HG03571 (cell line): Measurements from ENCODE around the gene TBC1D8.
"Not testable (repeated sequence)": the region's sequence is repeated elsewhere in the genome, so short reads cannot be mapped to it uniquely, and the experiment has no call there.

Source experiments
- ATAC-seq: cut with Tn5 transposase; IDR thresholded peaks from one replicate; pipeline ENCODE4 v1.9.1; 2021; ENCODE audit not compliant: unreplicated experiment

Gene TBC1D8

DNA sequence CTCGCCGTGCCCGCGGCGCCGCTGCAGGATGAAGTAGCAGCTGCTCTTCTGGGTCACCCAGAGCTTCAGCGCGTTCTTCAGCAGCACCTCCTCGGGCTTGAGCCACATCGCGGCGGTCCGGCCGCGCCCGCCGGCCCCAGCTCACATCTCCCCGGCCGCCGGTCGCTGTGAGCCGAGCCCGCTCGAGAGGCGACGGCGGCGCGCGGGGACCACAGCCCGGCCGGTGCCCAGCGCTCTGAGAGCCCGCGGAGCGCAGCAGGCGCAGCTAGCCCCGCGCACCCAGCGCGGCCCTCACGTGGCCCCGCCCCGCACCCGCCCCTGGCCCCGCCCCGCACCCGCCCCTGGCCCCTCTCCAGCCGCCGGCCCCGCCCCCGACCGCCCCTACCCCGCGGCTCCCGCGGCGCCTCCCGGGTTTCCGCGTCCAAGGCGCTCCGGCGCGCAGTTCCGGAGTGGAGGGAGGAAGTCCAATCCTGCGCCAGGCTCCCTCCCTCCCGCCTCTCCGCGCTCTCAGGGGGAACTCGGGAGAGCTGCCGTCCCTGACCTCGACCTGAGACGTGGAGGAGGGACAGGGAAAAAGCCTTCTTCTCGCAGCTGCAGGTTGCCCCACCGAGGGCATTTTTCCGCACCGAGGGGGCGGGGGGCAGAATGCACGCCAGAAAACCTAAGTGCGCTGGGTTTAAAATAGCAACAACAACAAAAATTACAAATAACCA, at the start of gene TBC1D8:
Gene TBC1D8 (minus strand): TSS at position 237 of the 713 bp plus-strand sequence. CDS start 129 bp downstream, at position 108.
- ATAC-seq, result peak; percentile 74

GRCh38 chr2:101200676-101201075, 49.5 kb upstream of the TBC1D8 start:
- no peak for ATAC-seq

GRCh38 chr2:101199251-101199791, 48.1 kb upstream of the TBC1D8 start:
- ATAC-seq, result no peak

- ATAC-seq, result no peak
These were observed 46.6 kb upstream of the TBC1D8 start for GRCh38 chr2:101197814-101198213.

- no peak for ATAC-seq
These were observed 46.1 kb upstream of the TBC1D8 start for GRCh38 chr2:101197215-101197745.

DNA sequence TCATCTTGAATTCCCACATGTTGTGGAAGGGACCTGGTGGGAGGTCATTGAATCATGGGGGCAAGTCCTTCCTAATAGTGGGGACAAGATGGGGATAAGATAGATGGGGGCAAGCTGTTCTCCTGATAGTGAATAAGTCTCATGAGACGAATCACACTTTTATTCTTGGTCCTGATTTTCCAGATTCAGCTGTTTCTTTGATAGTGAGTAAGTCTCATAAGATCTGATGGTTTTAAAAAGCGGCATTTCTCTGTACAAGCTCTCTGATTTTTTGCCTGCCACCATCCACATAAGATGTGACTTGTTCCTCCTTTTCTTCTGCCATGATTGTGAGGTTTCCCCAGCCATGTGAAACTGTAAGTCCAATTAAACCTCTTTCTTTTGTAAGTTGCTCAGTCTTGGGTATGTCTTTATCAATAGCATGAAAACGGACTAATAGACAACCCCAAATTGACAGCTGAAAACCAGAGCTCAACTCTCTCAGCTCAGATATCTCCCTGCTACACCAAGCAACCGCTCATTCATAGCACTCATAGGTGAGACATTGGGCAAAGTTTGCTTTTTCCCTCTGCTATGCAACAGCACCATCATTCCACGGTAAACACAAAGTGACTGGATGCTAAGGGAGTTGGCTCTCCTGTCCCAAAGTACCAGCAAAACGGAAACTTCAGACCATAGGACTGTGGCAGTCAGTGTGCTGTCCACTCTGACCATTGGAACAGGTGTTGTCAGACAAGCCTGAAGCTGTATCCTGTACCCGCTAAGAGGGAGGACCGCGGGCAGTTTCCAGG, 44.9 kb upstream of the TBC1D8 start:
- ATAC-seq, result no peak

GRCh38 chr2:101193033-101193626, 41.9 kb upstream of the TBC1D8 start:
- no peak for ATAC-seq

- ATAC-seq, result no peak
These were observed 39.8 kb upstream of the TBC1D8 start for GRCh38 chr2:101190747-101191516.

GRCh38 chr2:101188683-101189405, 37.7 kb upstream of the TBC1D8 start:
- no peak for ATAC-seq

DNA sequence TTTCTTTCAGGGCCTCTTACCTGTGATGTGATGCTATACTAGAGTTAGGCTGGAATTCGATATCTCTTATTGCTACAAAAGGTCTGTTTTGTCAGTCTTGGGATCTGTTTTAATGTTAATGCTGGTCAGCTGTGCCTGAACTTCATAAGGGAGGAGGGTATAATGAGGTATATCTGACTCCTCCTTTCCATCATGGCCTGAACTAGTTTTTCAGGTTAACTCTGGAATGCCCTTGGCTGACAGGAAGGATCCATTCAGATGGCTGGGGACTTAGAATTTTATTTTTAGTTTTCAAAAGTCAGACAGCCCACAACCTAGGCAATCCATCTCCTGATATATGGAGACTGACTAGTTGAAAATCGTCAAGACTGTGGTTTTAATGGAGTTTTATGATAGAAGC, 35.9 kb upstream of the TBC1D8 start:
- ATAC-seq, result no peak

DNA sequence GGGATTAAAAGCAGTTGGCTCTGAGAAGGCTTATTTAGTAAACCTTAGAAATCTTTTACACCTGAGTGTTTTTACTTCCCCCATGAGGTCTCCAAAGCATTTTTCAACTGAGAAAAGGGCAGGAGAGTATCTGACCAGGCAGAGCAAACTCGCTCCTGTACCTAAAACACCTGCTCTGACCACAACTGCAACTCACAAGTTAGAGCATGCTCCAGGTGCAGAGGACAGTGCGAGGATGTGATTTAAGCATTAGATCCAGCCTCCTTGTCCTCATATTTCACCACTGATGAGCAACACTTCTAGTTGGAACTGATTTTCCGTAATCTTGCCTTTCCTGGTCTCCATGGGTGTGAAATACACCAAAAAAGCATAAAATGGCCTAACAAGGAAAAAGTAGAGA, 34.5 kb upstream of the TBC1D8 start:
- no peak for ATAC-seq

DNA sequence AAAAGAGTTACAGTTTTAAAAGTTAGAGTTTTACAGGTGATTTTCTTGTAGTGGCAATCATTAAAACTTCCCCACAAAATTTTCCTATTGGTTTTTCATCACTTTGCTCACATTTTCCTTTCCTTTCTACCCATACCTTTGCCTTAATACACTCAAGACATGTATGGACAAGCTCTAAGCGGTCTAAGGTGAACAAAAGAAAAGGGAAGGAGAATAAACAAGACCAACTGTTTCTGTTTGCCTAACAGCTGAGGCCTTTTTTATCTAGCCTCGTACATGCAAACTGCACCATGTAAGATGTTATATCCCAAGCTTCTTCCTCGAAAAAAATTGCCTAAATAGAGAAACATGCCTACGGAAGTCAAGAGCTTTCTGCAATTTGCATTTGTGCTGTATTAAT, 33.9 kb upstream of the TBC1D8 start:
- no peak for ATAC-seq

DNA sequence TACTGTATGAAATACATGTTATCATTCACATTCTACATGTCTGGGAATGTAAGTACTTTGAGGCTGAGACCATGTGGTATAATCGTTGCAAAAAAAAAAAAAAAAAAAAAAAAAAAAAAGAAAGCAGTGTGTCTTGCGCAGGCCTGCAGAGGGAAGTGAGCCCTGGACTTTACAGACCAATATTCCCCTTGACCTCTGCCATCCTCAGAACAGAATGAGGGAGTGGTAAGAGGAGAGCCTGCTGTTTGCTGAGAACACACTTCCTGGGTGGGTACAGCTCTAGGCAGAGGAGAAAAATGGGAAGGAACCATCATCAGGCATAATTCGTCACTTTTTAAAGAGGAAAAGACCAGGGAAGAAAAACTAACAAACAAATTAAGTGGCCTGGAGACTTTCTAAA, 28.8 kb upstream of the TBC1D8 start:
- no peak for ATAC-seq

GRCh38 chr2:101176803-101177202, 25.6 kb upstream of the TBC1D8 start:
- ATAC-seq, result no peak

DNA sequence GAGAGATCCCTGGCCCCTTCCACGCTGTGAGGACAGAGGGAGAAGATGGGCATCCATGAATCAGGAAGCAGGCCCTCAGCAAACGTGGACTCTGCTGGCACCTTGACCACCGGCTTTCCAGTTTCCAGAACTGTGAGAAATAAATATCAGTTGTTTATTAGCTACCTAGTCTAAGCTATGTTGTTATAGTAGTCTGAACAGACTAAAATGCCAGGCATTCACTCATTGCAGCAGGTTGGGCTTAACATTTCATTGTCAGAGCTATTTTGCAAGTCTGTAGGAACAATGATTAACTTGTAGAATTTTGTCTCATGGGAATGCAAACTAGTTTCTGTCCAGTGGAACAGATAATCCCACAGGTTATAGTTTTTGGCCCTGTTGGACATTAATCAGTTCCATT, 24.8 kb upstream of the TBC1D8 start:
- ATAC-seq, result no peak

DNA sequence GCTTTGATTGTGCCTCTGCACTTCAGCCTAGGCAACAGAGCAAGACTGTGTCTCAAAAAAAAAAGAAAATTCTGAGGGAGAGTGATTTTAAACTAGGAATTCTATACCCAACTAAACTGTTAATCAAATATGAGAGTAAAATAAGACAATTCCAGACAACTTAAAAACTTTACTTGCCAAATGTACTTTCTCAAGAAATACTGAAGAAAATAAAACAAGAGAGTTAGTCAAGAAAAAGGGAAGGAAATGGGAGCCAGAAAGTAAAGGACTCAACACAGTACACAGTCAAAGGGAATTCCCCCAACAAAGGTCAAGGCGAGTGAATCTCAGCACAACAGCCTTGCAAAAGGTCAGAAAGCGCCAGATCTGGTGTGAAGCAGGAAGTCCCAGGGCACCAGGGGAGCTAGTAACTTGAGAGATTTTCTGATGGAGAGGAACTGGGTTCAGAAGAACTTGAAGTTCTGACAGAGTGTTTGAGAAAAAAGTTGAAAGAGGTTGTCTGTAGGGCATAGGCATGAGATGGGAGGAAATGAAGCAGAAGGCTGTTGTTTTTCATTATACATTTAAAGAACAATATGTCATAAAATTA, 22.6 kb upstream of the TBC1D8 start:
- no peak for ATAC-seq

GRCh38 chr2:101169822-101170221, 18.6 kb upstream of the TBC1D8 start:
- ATAC-seq, result not testable (repeated sequence)

DNA sequence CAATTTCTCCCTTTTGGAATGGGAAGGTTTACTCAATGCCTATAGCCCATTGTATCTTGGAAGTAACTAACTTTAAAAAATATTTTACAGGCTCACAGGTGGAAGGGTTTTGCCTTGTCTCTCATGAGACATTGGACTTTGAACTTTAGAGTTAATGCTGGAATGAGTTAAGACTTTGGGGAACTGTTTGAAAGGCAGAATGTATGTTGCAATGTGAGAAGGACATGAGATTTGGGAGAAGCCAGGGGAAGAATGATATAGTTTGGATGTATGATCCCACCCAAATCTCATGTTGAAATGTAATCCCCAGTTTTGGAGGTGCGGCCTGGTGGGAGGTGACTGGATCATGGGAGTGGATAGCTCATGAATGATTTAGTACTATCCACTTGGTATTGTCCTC, 17.5 kb upstream of the TBC1D8 start:
- ATAC-seq, result no peak

- not testable (repeated sequence) for ATAC-seq
These were observed 16.4 kb upstream of the TBC1D8 start for GRCh38 chr2:101167532-101167931.

DNA sequence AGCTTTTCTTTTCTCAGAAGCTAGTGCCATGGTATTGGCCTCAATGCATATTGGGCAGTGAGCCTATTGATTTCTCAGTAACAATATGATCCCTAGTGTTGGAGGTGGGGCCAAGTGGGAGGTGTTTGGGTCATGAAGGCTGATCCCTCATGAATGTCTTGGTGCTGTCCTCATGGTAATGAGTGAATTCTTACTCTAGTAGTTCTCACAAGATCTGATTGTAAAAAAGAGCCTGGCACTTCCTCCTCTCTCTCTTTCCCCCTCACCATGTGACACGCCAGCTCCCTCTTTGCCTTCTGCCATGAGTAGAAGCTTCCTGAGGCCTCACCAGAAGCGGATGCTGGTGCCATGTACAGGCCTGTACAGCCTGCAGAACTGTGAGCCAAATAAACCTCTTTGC, 12.8 kb upstream of the TBC1D8 start:
- no peak for ATAC-seq
